HG03521 (cell line): ENCODE measurements around the gene DHRS2.
"Not testable (repeated sequence)": the region's sequence is repeated elsewhere in the genome, so short reads cannot be mapped to it uniquely, and the experiment has no call there.

Experiments used
- ATAC-seq: cut with Tn5 transposase; IDR thresholded peaks from one replicate; pipeline ENCODE4 v1.9.1; 2021; ENCODE audit warnings: mild to moderate bottlenecking, moderate library complexity; ENCODE audit not compliant: unreplicated experiment

Gene DHRS2

GRCh38 chr14:23632461-23633159, 3.6 kb upstream of the DHRS2 start:
- no peak for ATAC-seq

- no peak for ATAC-seq
Observed at GRCh38 chr14:23633160-23633701, 2.9 kb upstream of the DHRS2 start.

- ATAC-seq = not testable (repeated sequence)
Observed at GRCh38 chr14:23634698-23635412, 1.3 kb upstream of the DHRS2 start.

GRCh38 chr14:23637312-23637654, 1.1 kb downstream of the DHRS2 start:
- ATAC-seq = not testable (repeated sequence)

- ATAC-seq = not testable (repeated sequence)
Observed at GRCh38 chr14:23637655-23638413, 1.7 kb downstream of the DHRS2 start.

GRCh38 chr14:23638414-23639047, 2.4 kb downstream of the DHRS2 start:
- ATAC-seq = no peak

GRCh38 chr14:23639048-23639890, 3.1 kb downstream of the DHRS2 start:
- no peak for ATAC-seq

GRCh38 chr14:23639891-23640523, 3.8 kb downstream of the DHRS2 start:
- no peak for ATAC-seq

- ATAC-seq = no peak
Observed at GRCh38 chr14:23640524-23641141, 4.5 kb downstream of the DHRS2 start.

- no peak for ATAC-seq
Observed at GRCh38 chr14:23641180-23641914, 5.2 kb downstream of the DHRS2 start.

GRCh38 chr14:23641915-23642588, 5.9 kb downstream of the DHRS2 start:
- no peak for ATAC-seq

GRCh38 chr14:23643533-23644194, 7.5 kb downstream of the DHRS2 start:
- no peak for ATAC-seq

GRCh38 chr14:23644195-23644918, 8.2 kb downstream of the DHRS2 start:
- ATAC-seq = no peak

GRCh38 chr14:23644919-23645336, 8.8 kb downstream of the DHRS2 start:
- no peak for ATAC-seq

- ATAC-seq = no peak
Observed at GRCh38 chr14:23645504-23645811, 9.3 kb downstream of the DHRS2 start.

- no peak for ATAC-seq
Observed at GRCh38 chr14:23645812-23646647, 9.9 kb downstream of the DHRS2 start.
